Measurements from ENCODE around the gene RAVER2.

RAVER2 gene

DNA sequence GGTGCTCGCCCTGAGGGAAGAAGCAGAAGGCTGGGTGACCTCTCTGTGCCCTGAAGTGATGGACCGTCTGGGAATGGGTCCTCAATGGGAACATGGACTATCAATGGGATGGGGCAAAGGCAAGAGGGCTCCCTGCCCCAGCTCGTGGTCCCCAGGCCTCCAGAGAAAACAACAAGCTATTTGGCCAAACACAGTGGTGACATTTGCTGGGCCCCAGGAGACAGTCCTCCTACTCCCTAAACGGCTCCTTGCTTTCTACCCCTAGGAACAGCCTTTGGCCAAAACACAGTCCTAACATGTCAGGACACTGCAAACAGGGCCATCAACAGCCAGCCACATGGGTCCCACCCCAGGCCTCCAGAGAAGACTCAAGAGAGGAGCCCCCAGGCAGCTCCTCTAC is 102.8 kb downstream of the RAVER2 start:
- DNase-seq (ENCODE audit: low read depth), result no peak

- no peak for DNase-seq (ENCODE audit: low read depth)
Measured at GRCh38 chr1:64848136-64848535, 103.3 kb downstream of the RAVER2 start.

GRCh38 chr1:64848803-64849202 is 103.9 kb downstream of the RAVER2 start:
- DNase-seq (ENCODE audit: low read depth), result no peak

GRCh38 chr1:64849942-64850341 is 105.1 kb downstream of the RAVER2 start:
- DNase-seq (ENCODE audit: low read depth), result no peak

DNA sequence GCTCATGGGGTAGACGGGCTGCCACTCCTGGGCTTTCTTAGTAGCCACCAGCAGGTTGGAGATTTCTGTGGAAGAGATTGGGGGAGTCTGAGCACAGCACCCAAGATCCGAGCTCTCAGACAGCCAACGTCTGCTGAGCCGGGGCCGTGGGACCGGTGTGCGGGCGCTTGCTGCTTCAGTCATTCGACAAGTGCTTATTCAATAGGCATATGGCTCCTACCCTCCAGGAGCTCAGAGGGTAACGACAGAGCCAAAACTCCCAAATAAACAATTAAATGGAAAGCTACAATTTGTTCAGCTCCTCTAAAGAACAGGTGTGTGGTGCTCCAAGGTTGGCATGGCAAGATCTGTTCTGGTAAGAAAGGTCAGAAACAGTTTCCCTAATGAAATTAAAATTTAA is 106.0 kb downstream of the RAVER2 start:
- DNase-seq (ENCODE audit: low read depth), result no peak

- no peak for DNase-seq (ENCODE audit: low read depth)
Measured at GRCh38 chr1:64851664-64852063, 106.8 kb downstream of the RAVER2 start.

- DNase-seq (ENCODE audit: low read depth), result no peak
Measured at GRCh38 chr1:64854674-64855073, 109.8 kb downstream of the RAVER2 start.

GRCh38 chr1:64855557-64855956 is 110.7 kb downstream of the RAVER2 start:
- no peak for DNase-seq (ENCODE audit: low read depth)

DNA sequence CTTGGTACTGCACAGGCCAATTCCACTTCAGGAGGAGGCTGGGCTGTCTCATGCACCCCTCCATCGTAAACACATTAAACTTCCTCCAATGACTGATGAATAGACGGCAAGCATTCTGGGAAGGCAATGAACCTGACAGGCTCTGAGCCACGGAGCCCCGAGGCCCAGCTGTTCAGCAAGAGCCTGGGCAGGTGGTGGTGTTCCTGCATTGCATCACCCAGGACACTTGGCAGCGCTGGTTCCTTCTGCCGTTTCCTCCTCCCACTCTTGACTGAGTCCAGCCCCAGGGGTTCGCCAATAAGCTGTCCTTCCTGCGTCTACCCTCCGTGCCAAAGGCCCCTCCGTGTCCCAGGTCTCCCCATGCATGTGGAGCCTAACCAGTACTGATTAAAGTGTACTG is 111.7 kb downstream of the RAVER2 start:
- no peak for DNase-seq (ENCODE audit: low read depth)

DNA sequence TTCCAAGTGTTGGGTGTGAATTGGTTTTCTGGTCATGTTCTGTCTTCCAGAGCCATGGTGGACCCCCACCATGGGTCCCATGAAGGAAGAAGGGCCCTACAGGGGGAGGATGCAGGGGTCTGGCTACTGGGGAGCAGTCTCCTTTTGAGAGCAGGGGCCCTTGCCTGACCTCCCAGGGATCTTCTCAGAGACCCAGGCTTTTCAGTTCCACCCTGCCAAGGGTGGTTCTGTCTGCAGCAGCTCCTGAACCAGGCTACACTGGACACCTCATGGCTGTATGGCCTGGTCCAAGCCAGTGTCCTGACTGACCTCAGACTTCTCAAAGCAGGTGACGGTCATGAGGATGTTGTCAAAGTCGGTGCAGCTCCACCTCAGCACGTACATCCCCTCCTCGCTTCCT is 112.5 kb downstream of the RAVER2 start:
- no peak for DNase-seq (ENCODE audit: low read depth)

GRCh38 chr1:64861611-64862010 is 116.7 kb downstream of the RAVER2 start:
- no peak for DNase-seq (ENCODE audit: low read depth)

DNA sequence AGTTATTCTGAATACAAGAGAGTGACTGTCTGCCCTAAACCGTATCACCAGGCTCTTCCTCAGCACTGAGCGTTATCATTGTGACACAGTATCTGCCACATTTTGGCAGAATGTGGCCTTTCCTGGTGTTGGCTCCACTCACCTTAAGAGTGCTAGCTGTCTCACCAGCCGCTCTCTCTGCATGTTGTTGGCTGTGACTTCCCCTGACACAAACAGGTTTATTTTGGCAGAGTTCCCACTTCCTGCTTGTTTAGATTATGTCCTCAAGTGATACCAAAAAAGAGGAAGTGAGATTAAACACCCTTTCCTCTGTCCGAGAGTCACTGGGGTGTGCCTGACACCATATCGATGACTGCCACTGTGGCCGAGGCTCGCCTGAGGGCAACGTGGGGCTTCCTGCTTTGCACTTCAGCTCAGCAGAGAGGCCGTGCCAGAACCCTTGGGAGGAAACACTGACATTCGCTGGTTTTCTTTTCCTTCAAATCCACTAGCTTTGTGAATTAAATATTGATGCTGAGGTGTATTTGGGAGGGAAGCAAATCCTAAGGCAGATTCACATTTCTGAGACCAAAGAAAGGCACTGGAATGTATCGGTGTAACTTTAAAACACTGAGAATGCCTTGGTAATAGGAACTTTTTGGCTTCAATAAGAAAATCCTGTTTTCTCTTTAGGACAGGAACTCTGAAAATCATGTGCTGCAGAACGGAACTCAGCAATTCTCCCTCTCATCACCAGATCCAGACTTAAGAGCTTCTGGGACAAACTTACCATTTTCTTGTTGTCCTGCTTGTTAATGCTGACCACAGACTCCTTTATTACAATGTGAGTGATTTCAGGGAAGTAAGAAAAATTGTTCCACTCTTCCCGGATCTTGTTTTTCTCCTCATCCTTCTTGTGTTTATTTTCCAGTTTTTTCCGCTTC is 119.4 kb downstream of the RAVER2 start:
- DNase-seq (ENCODE audit: low read depth), result peak; percentile 9

DNA sequence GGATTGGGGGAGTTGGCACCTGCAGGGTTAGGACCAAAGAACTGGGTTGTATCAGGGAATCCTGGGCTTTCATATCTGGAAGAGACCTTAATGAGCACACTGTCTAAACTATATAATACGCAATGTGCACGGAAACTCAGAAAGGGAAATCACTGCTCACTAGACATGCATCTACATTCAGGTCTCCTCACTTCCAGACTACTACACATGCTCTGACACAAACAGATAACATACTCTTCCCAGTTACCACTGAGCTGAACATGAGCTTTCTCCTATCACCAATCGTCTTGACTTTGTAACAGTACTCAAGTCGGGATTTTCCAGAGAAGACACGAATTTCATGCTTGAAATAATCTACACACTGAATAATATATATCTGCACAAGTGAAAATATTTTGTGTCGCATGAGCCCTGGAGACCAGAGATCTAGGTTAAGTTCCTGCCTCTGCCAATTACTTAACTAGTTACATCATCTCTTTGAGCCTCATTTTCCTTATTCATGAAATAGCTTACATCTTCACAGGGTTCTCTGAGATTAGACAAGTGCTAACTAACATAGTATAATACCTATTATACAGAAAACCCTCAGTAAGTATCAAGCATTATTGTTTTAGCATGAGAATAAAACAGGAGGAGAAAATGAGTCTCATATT is 120.4 kb downstream of the RAVER2 start:
- DNase-seq (ENCODE audit: low read depth), result no peak

DNA sequence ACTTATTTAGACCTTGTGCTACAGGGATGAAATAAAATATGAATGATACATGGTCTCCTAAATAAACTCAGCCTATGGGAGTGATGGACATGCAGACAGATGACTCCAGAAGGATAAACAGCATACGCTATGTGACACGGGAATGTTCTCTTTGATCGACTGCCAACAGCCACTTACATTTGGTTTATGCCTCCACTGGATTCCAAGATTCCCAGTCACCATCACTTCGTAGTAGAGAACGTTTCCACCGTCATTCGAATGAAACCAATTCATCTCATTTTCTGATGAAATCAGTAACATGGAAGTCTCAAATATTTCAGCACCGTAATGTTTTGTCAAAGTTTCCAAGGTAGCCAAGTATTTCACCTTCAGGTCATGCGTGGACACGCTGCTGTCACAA is 121.8 kb downstream of the RAVER2 start:
- no peak for DNase-seq (ENCODE audit: low read depth)

DNA sequence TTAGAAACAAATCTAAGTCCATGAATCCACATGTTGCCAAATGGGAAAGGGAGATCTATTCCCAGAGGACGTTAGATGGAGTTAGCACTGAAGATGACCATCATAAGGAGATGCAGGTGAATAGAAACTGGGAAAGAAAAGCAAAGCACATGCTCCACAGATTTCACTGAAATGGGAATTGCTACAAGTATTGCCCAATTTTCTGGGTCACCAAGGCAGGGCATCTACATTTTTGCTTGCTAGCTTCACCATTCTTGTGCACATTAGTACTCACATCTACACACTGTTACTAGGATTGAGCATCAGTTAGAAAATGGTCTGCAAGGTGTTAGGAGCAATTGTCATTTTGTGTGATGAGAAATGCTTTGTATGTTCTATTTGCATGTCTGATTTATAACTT is 122.4 kb downstream of the RAVER2 start:
- DNase-seq (ENCODE audit: low read depth), result no peak

GRCh38 chr1:64871256-64871655 is 126.4 kb downstream of the RAVER2 start:
- DNase-seq (ENCODE audit: low read depth), result no peak

DNA sequence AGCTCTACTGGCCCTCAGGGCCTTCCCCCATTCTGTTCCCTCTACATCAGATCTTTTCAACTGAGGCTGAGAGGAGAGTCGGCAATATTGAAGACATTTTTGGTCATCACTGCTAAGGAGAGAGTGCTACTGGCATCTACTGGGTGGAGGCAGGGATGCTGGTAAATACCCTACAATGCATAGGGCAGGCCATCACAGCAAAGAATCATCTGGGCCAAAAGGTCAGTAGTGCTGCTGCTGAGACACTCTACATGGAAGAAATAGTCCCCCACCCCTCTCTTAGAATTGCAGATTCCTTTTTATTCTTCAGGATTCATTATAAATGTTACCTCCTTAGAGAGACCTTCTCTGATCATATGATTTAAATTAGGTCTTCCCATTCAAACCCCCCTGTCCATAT is 127.2 kb downstream of the RAVER2 start:
- DNase-seq (ENCODE audit: low read depth), result no peak

GRCh38 chr1:64873576-64873975 is 128.7 kb downstream of the RAVER2 start:
- no peak for DNase-seq (ENCODE audit: low read depth)

DNA sequence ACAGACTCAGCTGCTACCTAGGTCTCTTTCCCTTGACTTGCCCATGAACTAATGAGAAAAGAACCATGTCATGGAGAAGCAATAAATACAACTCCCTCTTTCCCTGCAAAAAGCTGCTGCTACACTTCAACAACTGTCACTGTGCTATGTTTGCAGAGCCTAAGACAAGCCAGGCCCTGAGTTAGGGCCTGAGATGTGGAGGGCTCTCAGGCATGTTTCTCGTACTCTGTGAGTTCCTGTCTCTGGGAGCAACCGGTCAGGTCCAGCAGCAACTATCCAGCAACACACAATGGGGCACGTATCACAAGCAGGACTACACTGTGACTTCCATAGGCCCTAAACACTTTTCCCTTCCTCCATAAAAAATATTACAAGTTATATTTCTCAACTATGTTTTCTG is 129.8 kb downstream of the RAVER2 start:
- no peak for DNase-seq (ENCODE audit: low read depth)

DNA sequence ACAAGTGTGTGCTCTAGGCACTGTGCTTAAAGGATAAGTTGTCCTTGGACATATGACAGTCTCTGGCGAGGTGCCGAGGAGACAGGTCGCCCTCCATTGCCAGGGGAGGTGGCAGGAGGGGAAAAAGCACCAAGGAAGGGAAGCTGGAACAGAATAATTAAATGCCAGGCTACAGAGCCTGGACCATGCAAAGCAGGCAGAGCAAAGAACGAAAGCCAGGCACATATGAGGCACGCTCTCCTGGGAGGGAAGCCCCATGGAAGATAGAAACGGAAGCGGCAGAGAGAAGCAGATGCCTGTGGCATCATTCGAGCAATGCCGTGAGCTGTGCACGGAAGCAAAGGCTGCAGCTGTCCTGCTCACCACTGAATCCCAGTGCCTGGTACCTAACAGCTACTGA is 130.2 kb downstream of the RAVER2 start:
- DNase-seq (ENCODE audit: low read depth), result no peak

- no peak for DNase-seq (ENCODE audit: low read depth)
Measured at GRCh38 chr1:64875606-64876005, 130.7 kb downstream of the RAVER2 start.

GRCh38 chr1:64877151-64877550 is 132.3 kb downstream of the RAVER2 start:
- DNase-seq (ENCODE audit: low read depth), result no peak

DNA sequence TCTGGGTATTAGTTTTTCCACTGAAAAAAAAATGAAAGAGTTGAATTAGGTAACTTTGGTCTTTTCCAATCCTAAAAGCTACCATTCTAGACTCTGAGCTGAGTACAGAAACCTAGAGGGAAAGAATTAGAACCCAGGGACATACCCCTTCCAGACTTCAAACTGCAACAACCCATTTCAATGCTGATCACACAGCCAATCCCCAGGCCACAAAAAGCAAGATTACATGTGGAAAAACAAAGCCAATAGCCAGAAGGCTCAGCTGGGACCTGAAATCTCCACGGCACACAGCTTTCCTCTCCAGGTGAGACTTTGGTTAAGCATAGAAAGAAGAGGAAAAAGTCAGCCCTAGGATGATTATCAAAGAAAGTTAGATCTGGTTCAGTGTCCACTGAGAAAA is 132.7 kb downstream of the RAVER2 start:
- DNase-seq (ENCODE audit: low read depth), result no peak

DNA sequence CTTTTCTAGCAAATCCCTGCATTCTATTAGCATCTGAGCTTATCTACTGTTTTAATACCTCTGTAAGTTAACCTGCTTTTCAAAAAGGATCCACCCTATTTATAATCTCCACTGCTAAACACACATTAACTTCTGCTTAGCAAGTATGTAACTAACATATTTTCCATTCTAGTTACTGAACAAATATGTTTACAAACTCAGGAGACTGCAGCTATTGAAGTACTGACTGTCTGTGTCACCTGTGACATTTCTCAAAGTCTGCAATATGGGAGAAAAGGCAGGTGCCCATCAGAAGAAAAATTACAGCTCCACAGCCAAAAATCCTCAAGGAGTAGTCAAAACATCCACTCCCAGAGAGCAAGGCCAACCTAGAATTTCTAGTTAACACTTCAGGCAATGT is 133.2 kb downstream of the RAVER2 start:
- DNase-seq (ENCODE audit: low read depth), result no peak

All from activated T-cell treated with anti-CD3 and anti-CD28 coated beads for 24 hours (primary cell).